Suprapubic skin (tissue), 3 donors: Measurements from ENCODE around the gene DPY19L1.

Source experiments
- POLR2A ChIP-seq, 2 donors: fragments of 450-650 bp; IDR thresholded peaks; one replicate each; pipeline ENCODE4 v1.6.1; 2017; ENCODE audit warnings: antibody characterized with exemption in 2 of 2, mild to moderate bottlenecking in 2 of 2, moderate library complexity in 2 of 2
- TF ChIP-seq, protein P1 (sequence below), 2 donors: fragments of 200-600 bp in 1 of 2; fragments of 450-650 bp in 1 of 2; sonication (generic) in 1 of 2; IDR thresholded peaks; one replicate each; pipeline ENCODE4 v1.5.1; 2016 to 2019; ENCODE audit warnings: antibody characterized with exemption in 2 of 2, mild to moderate bottlenecking in 1 of 2, moderate library complexity in 1 of 2

DNA sequence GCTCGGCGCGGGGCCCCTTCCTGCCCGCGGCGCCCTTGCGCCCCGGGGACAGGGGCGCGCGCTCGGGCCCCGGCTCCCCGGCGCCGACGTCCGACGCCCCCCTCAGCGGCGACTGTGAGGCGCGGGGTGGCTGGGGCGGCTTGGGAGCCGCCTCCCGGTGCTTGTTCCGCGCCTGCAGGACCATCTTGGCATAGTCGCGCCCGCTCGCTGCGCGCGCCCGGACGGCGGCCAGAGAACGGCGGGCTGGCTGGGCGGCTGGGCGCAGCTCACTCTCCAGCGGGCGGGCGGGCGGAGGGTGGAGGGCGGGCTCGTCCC, at the start of gene DPY19L1:
- no peak for TF ChIP-seq POLR2A (IDR thresholded peaks at IDR 0.05)
- TF ChIP-seq, protein P1, sequence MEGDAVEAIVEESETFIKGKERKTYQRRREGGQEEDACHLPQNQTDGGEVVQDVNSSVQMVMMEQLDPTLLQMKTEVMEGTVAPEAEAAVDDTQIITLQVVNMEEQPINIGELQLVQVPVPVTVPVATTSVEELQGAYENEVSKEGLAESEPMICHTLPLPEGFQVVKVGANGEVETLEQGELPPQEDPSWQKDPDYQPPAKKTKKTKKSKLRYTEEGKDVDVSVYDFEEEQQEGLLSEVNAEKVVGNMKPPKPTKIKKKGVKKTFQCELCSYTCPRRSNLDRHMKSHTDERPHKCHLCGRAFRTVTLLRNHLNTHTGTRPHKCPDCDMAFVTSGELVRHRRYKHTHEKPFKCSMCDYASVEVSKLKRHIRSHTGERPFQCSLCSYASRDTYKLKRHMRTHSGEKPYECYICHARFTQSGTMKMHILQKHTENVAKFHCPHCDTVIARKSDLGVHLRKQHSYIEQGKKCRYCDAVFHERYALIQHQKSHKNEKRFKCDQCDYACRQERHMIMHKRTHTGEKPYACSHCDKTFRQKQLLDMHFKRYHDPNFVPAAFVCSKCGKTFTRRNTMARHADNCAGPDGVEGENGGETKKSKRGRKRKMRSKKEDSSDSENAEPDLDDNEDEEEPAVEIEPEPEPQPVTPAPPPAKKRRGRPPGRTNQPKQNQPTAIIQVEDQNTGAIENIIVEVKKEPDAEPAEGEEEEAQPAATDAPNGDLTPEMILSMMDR (IDR thresholded peaks at IDR 0.05) = no peak
